Stomach smooth muscle (tissue), 2 donors: ENCODE measurements around the gene PA2G4.
A peak's percentile ranks its signal among the peaks of the same experiment; 100 is the strongest.
"Not testable (repeated sequence)": the region's sequence is repeated elsewhere in the genome, so short reads cannot be mapped to it uniquely, and the experiment has no call there.

Experiments
- H3K27ac ChIP-seq: one replicate; pipeline ENCODE4 v1.7.0; 2013; ENCODE audit warnings: mild to moderate bottlenecking, low read length, inconsistent platforms
- H3K27me3 ChIP-seq, 2 donors: one replicate each; pipeline ENCODE4 v1.7.0; 2013; ENCODE audit warnings: low read length in 2 of 2; ENCODE audit not compliant: insufficient read depth in 2 of 2, control insufficient read depth in 1 of 2
- H3K36me3 ChIP-seq, 2 donors: one replicate each; pipeline ENCODE4 v1.7.0; 2013; ENCODE audit warnings: low read length in 2 of 2; ENCODE audit not compliant: control insufficient read depth in 2 of 2, insufficient read depth in 2 of 2
- H3K4me1 ChIP-seq: one replicate; pipeline ENCODE4 v1.7.0; 2013; ENCODE audit warnings: low read length; ENCODE audit not compliant: control insufficient read depth, insufficient read depth
- H3K4me3 ChIP-seq, 2 donors: one replicate each; pipeline ENCODE4 v1.7.0; 2013; ENCODE audit warnings: low read length in 2 of 2
- H3K9ac ChIP-seq, 2 donors: one replicate each; pipeline ENCODE4 v1.7.0; 2013; ENCODE audit warnings: low read length in 2 of 2, mild to moderate bottlenecking in 1 of 2
- H3K9me3 ChIP-seq, 2 donors: one replicate each; pipeline ENCODE4 v1.7.0; 2013; ENCODE audit warnings: low read length in 2 of 2; ENCODE audit not compliant: control insufficient read depth in 2 of 2
- donor health status: healthy.
- donor health status: Pancreatic carcinoma.

PA2G4 gene

GRCh38 chr12:56153678-56154065, 49.3 kb downstream of the PA2G4 start:
- Histone ChIP-seq H3K9ac (no peak overlapping the region), H3K4me1 (peaks cover 28% of the 10 kb centered on the region), H3K36me3 (no peaks in the 10 kb centered on the region), H3K27ac (no peak overlapping the region), H3K9me3 (no peaks in the 10 kb centered on the region), H3K4me3 (no peak overlapping the region), H3K27me3 (no peaks in the 10 kb centered on the region)

- no peaks in the 10 kb centered on the region for H3K9me3 ChIP-seq
- H3K9ac ChIP-seq, result no peak overlapping the region
- H3K4me3 ChIP-seq, result no peak overlapping the region
- H3K27ac ChIP-seq, result no peak overlapping the region
- H3K36me3 ChIP-seq, result peaks cover under 1 to 2% of the 10 kb centered on the region in 2 donors
- H3K4me1 ChIP-seq, result peaks cover 30% of the 10 kb centered on the region
- H3K27me3 ChIP-seq, result no peaks in the 10 kb centered on the region
Observed at GRCh38 chr12:56154246-56154771, 50.0 kb downstream of the PA2G4 start.

- Histone ChIP-seq H3K9ac (no peak overlapping the region), H3K4me3 (no peak overlapping the region), H3K27ac (no peak overlapping the region), H3K4me1 (peaks cover 35% of the 10 kb centered on the region), H3K9me3 (no peaks in the 10 kb centered on the region), H3K27me3 (no peaks in the 10 kb centered on the region), H3K36me3 (peaks cover 6 to 7% of the 10 kb centered on the region in 2 donors)
Observed at GRCh38 chr12:56154818-56155217, 50.5 kb downstream of the PA2G4 start.

- peaks cover 40% of the 10 kb centered on the region for H3K4me1 ChIP-seq
- no peak overlapping the region for H3K4me3 ChIP-seq
- no peak overlapping the region for H3K27ac ChIP-seq
Observed at GRCh38 chr12:56155256-56155845, 51.0 kb downstream of the PA2G4 start.

GRCh38 chr12:56156464-56157200, 52.3 kb downstream of the PA2G4 start:
- peaks cover 24 to 25% of the 10 kb centered on the region in 2 donors for H3K36me3 ChIP-seq
- H3K4me1 ChIP-seq, result peaks cover 50% of the 10 kb centered on the region
- H3K27ac ChIP-seq, result peak overlapping the region; percentile 79
- not testable (repeated sequence) for H3K27me3 ChIP-seq, H3K9me3 ChIP-seq
- peak overlapping the region; percentile 83 to 99 for H3K4me3 ChIP-seq
- H3K9ac ChIP-seq, result peak overlapping the region; percentile 71

More at GRCh38 chr12:56155256-56155845, 51.0 kb downstream of the PA2G4 start:
- Histone ChIP-seq H3K9me3 (no peaks in the 10 kb centered on the region), H3K36me3 (peaks cover 11 to 12% of the 10 kb centered on the region in 2 donors), H3K27me3 (no peaks in the 10 kb centered on the region), H3K9ac (no peak overlapping the region)

GRCh38 chr12:56157201-56158028, 53.1 kb downstream of the PA2G4 start:
- Histone ChIP-seq H3K4me1 (peaks cover 54% of the 10 kb centered on the region), H3K4me3 (peak overlapping the region; percentile 83 to 99), H3K9me3 (no peaks in the 10 kb centered on the region), H3K36me3 (peaks cover 29 to 33% of the 10 kb centered on the region in 2 donors), H3K27ac (peak overlapping the region; percentile 79), H3K27me3 (no peaks in the 10 kb centered on the region), H3K9ac (peak overlapping the region; percentile 71)

GRCh38 chr12:56158029-56158925, 53.9 kb downstream of the PA2G4 start, which contains the start of gene MYL6:
Gene MYL6 (plus strand): TSS chr12:56158359. CDS start chr12:56158402, 43 bp downstream.
- Histone ChIP-seq H3K9ac (peak within 1 kb of the TSS; percentile 100), H3K27me3 (no peaks in the 10 kb centered on the region), H3K4me3 (peak within 1 kb of the TSS; percentile 99), H3K36me3 (peaks cover 36% of the 10 kb centered on the region in 2 donors), H3K4me1 (peaks cover 55% of the 10 kb centered on the region), H3K9me3 (no peaks in the 10 kb centered on the region), H3K27ac (peak within 1 kb of the TSS; percentile 100)

- Histone ChIP-seq H3K9ac (peak overlapping the region; percentile 100), H3K4me1 (peaks cover 53% of the 10 kb centered on the region), H3K27ac (peak overlapping the region; percentile 100), H3K4me3 (peak overlapping the region; percentile 99), H3K36me3 (peaks cover 36 to 37% of the 10 kb centered on the region in 2 donors), H3K9me3 (no peaks in the 10 kb centered on the region), H3K27me3 (no peaks in the 10 kb centered on the region)
Observed at GRCh38 chr12:56158926-56159461, 54.6 kb downstream of the PA2G4 start.

- H3K27ac ChIP-seq, result peak overlapping the region; percentile 100
- H3K9me3 ChIP-seq, result no peaks in the 10 kb centered on the region
- H3K4me1 ChIP-seq, result peaks cover 53% of the 10 kb centered on the region
- H3K4me3 ChIP-seq, result peak overlapping the region; percentile 99
- no peaks in the 10 kb centered on the region for H3K27me3 ChIP-seq
- H3K36me3 ChIP-seq, result peaks cover 36 to 42% of the 10 kb centered on the region in 2 donors
- peak overlapping the region; percentile 100 for H3K9ac ChIP-seq
Observed at GRCh38 chr12:56159482-56160192, 55.3 kb downstream of the PA2G4 start.
